ENCODE data around the gene TNFRSF17. TPM values are rescaled to one million over a fixed set of nuclear protein-coding genes. Genes with fewer than 3 reads are reported as not detected.
A peak's percentile ranks its signal among the peaks of the same experiment; 100 is the strongest.

Gene TNFRSF17
- total and polyA plus RNA-seq, 9 of the 15 experiments (the other 6 are each of a cell fraction or from before 2014, with no cell fraction given) = not detected

- TF ChIP-seq GTF3C2 (IDR thresholded peaks at IDR 0.05; ENCODE audit: borderline replicate concordance, extremely low read depth, insufficient read length) (no peak), ZBTB1 (CRISPR knock-in tag; IDR thresholded peaks at IDR 0.05; ENCODE audit: borderline replicate concordance, low read depth) (no peak), NR2F6 (CRISPR knock-in tag; IDR thresholded peaks at IDR 0.05) (no peak), BRF2 (IDR thresholded peaks at IDR 0.05; ENCODE audit: borderline replicate concordance, insufficient read depth, insufficient read length) (no peak), TCF7 (IDR thresholded peaks at IDR 0.05; ENCODE audit: borderline replicate concordance) (no peak), E2F5 (CRISPR knock-in tag; IDR thresholded peaks at IDR 0.05) (no peak), HEY1 (CRISPR knock-in tag; IDR thresholded peaks at IDR 0.05; ENCODE audit: borderline replicate concordance) (no peak), GTF2E2 (tag; IDR thresholded peaks at IDR 0.05) (no peak), CLOCK (CRISPR knock-in tag; IDR thresholded peaks at IDR 0.05; ENCODE audit: borderline replicate concordance) (no peak), HNRNPL (IDR thresholded peaks at IDR 0.05; ENCODE audit: low read depth, low read length) (no peak), NR0B1 (IDR thresholded peaks at IDR 0.05; ENCODE audit: partially characterized antibody) (no peak), VEZF1 (CRISPR knock-in tag; IDR thresholded peaks at IDR 0.05) (no peak), CTBP1 (IDR thresholded peaks at IDR 0.05; ENCODE audit: borderline replicate concordance) (peak; percentile 72), FUS (optimal IDR thresholded peaks at IDR 0.05; ENCODE audit: low read depth, low read length) (no peak), DDX20 (tag; IDR thresholded peaks at IDR 0.05; ENCODE audit: low read depth) (no peak)
Observed at GRCh38 chr16:11977376-11978041, 12.5 kb downstream of the TNFRSF17 start (continued).

Measured in K562 (cell line).